HepG2 (cell line): ENCODE data around the gene ECM1. TPM values are rescaled to one million over a fixed set of nuclear protein-coding genes. Genes with fewer than 3 reads are reported as not detected.
A peak's percentile ranks its signal among the peaks of the same experiment; 100 is the strongest.

Experiments used
- HOXA3 ChIP-seq: sonication (generic); formaldehyde crosslinking; IDR thresholded peaks from 2 replicates; pipeline ENCODE4 v1.5.0; 2020; ENCODE audit warnings: missing genetic modification reagents
- JARID2 ChIP-seq: sonication (generic); formaldehyde crosslinking; IDR thresholded peaks from 2 replicates; pipeline ENCODE4 v1.8.1; 2023; ENCODE audit warnings: missing genetic modification reagents, inconsistent platforms; ENCODE audit not compliant: insufficient replicate concordance
- KMT2B ChIP-seq: IDR thresholded peaks from 2 replicates; pipeline ENCODE4 v1.6.1; 2016; ENCODE audit warnings: missing genetic modification reagents, missing compliant biosample characterization
- MED1 ChIP-seq: sonication (generic); formaldehyde crosslinking; IDR thresholded peaks from 2 replicates; pipeline ENCODE4 v1.4.0; 2020; ENCODE audit warnings: missing genetic modification reagents
- MIER3 ChIP-seq: IDR thresholded peaks from 2 replicates; pipeline ENCODE4 v1.6.1; 2016; ENCODE audit warnings: missing compliant biosample characterization, borderline replicate concordance
- NR2C2 ChIP-seq: sonication (generic); formaldehyde crosslinking; IDR thresholded peaks from 2 replicates; pipeline ENCODE4 v1.4.0; 2020; ENCODE audit warnings: missing genetic modification reagents, mild to moderate bottlenecking, moderate library complexity, borderline replicate concordance
- RBM22 ChIP-seq: fragments of 200-400 bp; formaldehyde crosslinking; optimal IDR thresholded peaks from 2 replicates; pipeline ENCODE3; 2017; ENCODE audit warnings: mild to moderate bottlenecking, low read length, moderate library complexity
- SAP130 ChIP-seq: IDR thresholded peaks from 2 replicates; pipeline ENCODE4 v1.6.1; 2016; ENCODE audit warnings: low read depth
- SMARCE1 ChIP-seq: fragments of 450-650 bp; IDR thresholded peaks from 2 replicates; pipeline ENCODE4 v1.6.1; 2017; ENCODE audit warnings: borderline replicate concordance
- TARDBP ChIP-seq: sonication (generic); formaldehyde crosslinking; IDR thresholded peaks from 2 replicates; pipeline ENCODE4 v1.8.0; 2022; ENCODE audit warnings: mild to moderate bottlenecking, missing genetic modification reagents
- ZBTB33 ChIP-seq: sonication (generic); formaldehyde crosslinking; IDR thresholded peaks from 2 replicates; pipeline ENCODE4 v1.4.0; 2020; ENCODE audit warnings: missing genetic modification reagents
- ZNF253 ChIP-seq: sonication (generic); formaldehyde crosslinking; IDR thresholded peaks from 2 replicates; pipeline ENCODE4 v1.8.0; 2022; ENCODE audit warnings: mild to moderate bottlenecking, missing genetic modification reagents, borderline replicate concordance
- ZNF431 ChIP-seq: sonication (generic); formaldehyde crosslinking; IDR thresholded peaks from 2 replicates; pipeline ENCODE4 v1.9.0; 2022; ENCODE audit warnings: missing genetic modification reagents, low read depth, mild to moderate bottlenecking, borderline replicate concordance
- ZNF570 ChIP-seq: sonication (generic); formaldehyde crosslinking; IDR thresholded peaks from 2 replicates; pipeline ENCODE4 v1.4.0; 2020; ENCODE audit warnings: mild to moderate bottlenecking, missing genetic modification reagents, borderline replicate concordance
- ZNF609 ChIP-seq: sonication (generic); formaldehyde crosslinking; IDR thresholded peaks from 2 replicates; pipeline ENCODE4 v1.4.0; 2020; ENCODE audit warnings: mild to moderate bottlenecking, missing genetic modification reagents, borderline replicate concordance
- ZNF816 ChIP-seq: sonication (generic); formaldehyde crosslinking; IDR thresholded peaks from 2 replicates; pipeline ENCODE4 v1.8.0; 2022; ENCODE audit warnings: missing genetic modification reagents, mild to moderate bottlenecking, borderline replicate concordance
- polyA plus RNA-seq, 8 experiments: library from polyadenylated mRNA; depleted of rRNA in 3 of 8; stranded (reverse) in 7 of 8; unstranded in 1 of 8; fragments of >200 nt; fragmentation: Illumina TruSeq in 4 of 8; extraction: Trizol in 4 of 8; gene quantifications; 2 replicates each; pipeline versions ENCODE4 v1.2.1 to v1.2.3, GENCODE V29; 2011 to 2016; ENCODE audit warnings: low read depth in 4 of 8, missing spikeins in 1 of 8, mixed read lengths in 1 of 8; ENCODE audit not compliant: insufficient read depth in 1 of 8
- total RNA-seq, 5 experiments: library from RNA; depleted of rRNA; stranded (reverse); fragments of >200 nt; fragmentation: Illumina TruSeq; extraction: Trizol; gene quantifications; 2 replicates each; pipeline ENCODE4 v1.2.3, GENCODE V29; 2016; ENCODE audit warnings: low read depth in 1 of 5
- TF ChIP-seq, protein P1 (sequence below): IDR thresholded peaks from 2 replicates; pipeline ENCODE4 v1.6.1; 2012; ENCODE audit warnings: low read length, improper control_type of control experiment
- TF ChIP-seq, protein P2 (sequence below): sonication (generic); formaldehyde crosslinking; IDR thresholded peaks from 2 replicates; pipeline ENCODE4 v1.4.0; 2020; ENCODE audit warnings: missing genetic modification reagents; ENCODE audit errors: not compliant biosample characterization

ECM1 gene
- total and polyA plus RNA-seq, 2 of the 13 experiments (the other 11 are each of a cell fraction or from before 2014, with no cell fraction given): 0.42 to 1.0 TPM

GRCh38 chr1:150552128-150552910, 44.4 kb downstream of the ECM1 start (continued):
- TF ChIP-seq ZNF431 (CRISPR knock-in tag) (0 out of 2 replicates have a peak, but pooled peaks have one; percentile 43), SAP130 (CRISPR knock-in tag) (peak; percentile 81), SMARCE1 (no peak), TARDBP (peak; percentile 21; the same call in 1 of the 2 replicates), ZNF253 (no peak), NR2C2 (CRISPR knock-in tag) (no peak), HOXA3 (CRISPR knock-in tag) (0 out of 2 replicates have a peak, but pooled peaks have one; percentile 69), RBM22 (peak; percentile 51), KMT2B (CRISPR knock-in tag) (no peak), MED1 (CRISPR knock-in tag) (peak; percentile 62; the same call in 1 of the 2 replicates), JARID2 (CRISPR knock-in tag) (no peak), ZBTB33 (CRISPR knock-in tag) (no peak), ZNF570 (CRISPR knock-in tag) (no peak), ZNF816 (CRISPR knock-in tag) (peak; percentile 78; the same call in 1 of the 2 replicates), ZNF609 (no peak), MIER3 (CRISPR knock-in tag) (peak; percentile 71; the same call in 1 of the 2 replicates)
- TF ChIP-seq, protein P1, sequence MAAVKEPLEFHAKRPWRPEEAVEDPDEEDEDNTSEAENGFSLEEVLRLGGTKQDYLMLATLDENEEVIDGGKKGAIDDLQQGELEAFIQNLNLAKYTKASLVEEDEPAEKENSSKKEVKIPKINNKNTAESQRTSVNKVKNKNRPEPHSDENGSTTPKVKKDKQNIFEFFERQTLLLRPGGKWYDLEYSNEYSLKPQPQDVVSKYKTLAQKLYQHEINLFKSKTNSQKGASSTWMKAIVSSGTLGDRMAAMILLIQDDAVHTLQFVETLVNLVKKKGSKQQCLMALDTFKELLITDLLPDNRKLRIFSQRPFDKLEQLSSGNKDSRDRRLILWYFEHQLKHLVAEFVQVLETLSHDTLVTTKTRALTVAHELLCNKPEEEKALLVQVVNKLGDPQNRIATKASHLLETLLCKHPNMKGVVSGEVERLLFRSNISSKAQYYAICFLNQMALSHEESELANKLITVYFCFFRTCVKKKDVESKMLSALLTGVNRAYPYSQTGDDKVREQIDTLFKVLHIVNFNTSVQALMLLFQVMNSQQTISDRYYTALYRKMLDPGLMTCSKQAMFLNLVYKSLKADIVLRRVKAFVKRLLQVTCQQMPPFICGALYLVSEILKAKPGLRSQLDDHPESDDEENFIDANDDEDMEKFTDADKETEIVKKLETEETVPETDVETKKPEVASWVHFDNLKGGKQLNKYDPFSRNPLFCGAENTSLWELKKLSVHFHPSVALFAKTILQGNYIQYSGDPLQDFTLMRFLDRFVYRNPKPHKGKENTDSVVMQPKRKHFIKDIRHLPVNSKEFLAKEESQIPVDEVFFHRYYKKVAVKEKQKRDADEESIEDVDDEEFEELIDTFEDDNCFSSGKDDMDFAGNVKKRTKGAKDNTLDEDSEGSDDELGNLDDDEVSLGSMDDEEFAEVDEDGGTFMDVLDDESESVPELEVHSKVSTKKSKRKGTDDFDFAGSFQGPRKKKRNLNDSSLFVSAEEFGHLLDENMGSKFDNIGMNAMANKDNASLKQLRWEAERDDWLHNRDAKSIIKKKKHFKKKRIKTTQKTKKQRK: no peak
- TF ChIP-seq, protein P2, sequence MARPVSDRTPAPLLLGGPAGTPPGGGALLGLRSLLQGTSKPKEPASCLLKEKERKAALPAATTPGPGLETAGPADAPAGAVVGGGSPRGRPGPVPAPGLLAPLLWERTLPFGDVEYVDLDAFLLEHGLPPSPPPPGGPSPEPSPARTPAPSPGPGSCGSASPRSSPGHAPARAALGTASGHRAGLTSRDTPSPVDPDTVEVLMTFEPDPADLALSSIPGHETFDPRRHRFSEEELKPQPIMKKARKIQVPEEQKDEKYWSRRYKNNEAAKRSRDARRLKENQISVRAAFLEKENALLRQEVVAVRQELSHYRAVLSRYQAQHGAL (CRISPR knock-in tag): no peak
